GM12878 (cell line): ENCODE data around the gene SPOCD1. TPM values are rescaled to one million over a fixed set of nuclear protein-coding genes. Genes with fewer than 3 reads are reported as not detected.

ENCODE experiments used
- ATAC-seq: fragments of 200-7000 bp; cut with Tn5 transposase; 3 replicates; pipeline ENCODE4 v1.9.1; 2020; ENCODE audit warnings: mild to moderate bottlenecking, moderate library complexity
- BruUV-seq: library from RNA; stranded (reverse); fragments of 400-500 nt; replicated peaks from 2 replicates; lab custom pipeline; 2021; lab: Mats Ljungman, UMichigan
- CTCF ChIA-PET: fragments of 300-600 bp; sonication (Branson Sonifier 250); formaldehyde crosslinking; extraction: SDS; loops from one replicate; lab custom pipeline; 2021; ENCODE audit warnings: inconsistent platforms; lab: Yijun Ruan, JAX
- POLR2A ChIA-PET: fragments of 350-600 bp; formaldehyde crosslinking; extraction: SDS; loops from one replicate; lab custom pipeline; 2021; ENCODE audit warnings: inconsistent platforms; lab: Charles Lee
- RAD21 ChIA-PET: fragments of 300-600 bp; sonication (Branson Sonifier 250); formaldehyde crosslinking; loops from one replicate; lab custom pipeline; 2023; ENCODE audit warnings: antibody characterized with exemption; ENCODE audit not compliant: unreplicated experiment; lab: Charles Lee
- SMC1A ChIA-PET: fragments of 300-600 bp; sonication (Branson Sonifier 250); formaldehyde crosslinking; loops from one replicate; lab custom pipeline; 2023; ENCODE audit not compliant: unreplicated experiment, uncharacterized antibody; lab: Charles Lee
- DNase-seq: peaks from one replicate; pipeline ENCODE4 v3.0.0-alpha.2; 2011; ENCODE audit warnings: low read depth, low spot score
- FAIRE-seq: peaks from 3 replicates; lab custom pipeline; 2011; peaks lifted over from hg19 to GRCh38; lab: Jason Lieb, UNC
- H2AFZ ChIP-seq: 2 replicates; pipeline ENCODE4 v1.6.0; 2011; ENCODE audit warnings: low read depth, low read length, control low read depth; ENCODE audit not compliant: control insufficient read depth
- H3K27ac ChIP-seq: 2 replicates; pipeline ENCODE4 v1.5.1; 2011; ENCODE audit warnings: control low read depth; ENCODE audit not compliant: control insufficient read depth, insufficient read depth
- H3K27me3 ChIP-seq, 2 experiments: replicated peaks in 1 of 2; 2 replicates each; pipeline versions ENCODE4 v1.6.0 to v1.6.1; 2011; ENCODE audit warnings: low read length in 1 of 2; ENCODE audit not compliant: control insufficient read depth in 2 of 2, insufficient read depth in 2 of 2
- H3K36me3 ChIP-seq, 2 experiments: 2 replicates each; pipeline ENCODE4 v1.5.1; 2011; ENCODE audit warnings: low read length in 1 of 2; ENCODE audit not compliant: control insufficient read depth in 2 of 2, insufficient read depth in 2 of 2
- H3K4me1 ChIP-seq: 2 replicates; pipeline ENCODE4 v1.6.1; 2011; ENCODE audit warnings: mild to moderate bottlenecking, low read length, moderate library complexity, mixed read lengths; ENCODE audit not compliant: control insufficient read depth, insufficient read depth
- H3K4me2 ChIP-seq: 2 replicates; pipeline ENCODE4 v1.6.0; 2011; ENCODE audit warnings: control low read depth; ENCODE audit not compliant: control insufficient read depth, insufficient read depth
- H3K4me3 ChIP-seq: fragments of 200-600 bp; sonication (generic); 2 replicates; pipeline ENCODE4 v1.5.1; 2016
- H3K79me2 ChIP-seq: 2 replicates; pipeline ENCODE4 v1.6.0; 2011; ENCODE audit warnings: low read length; ENCODE audit not compliant: control insufficient read depth, insufficient read depth
- H3K9ac ChIP-seq: 2 replicates; pipeline ENCODE4 v1.8.0; 2011; ENCODE audit warnings: low read length, control low read depth, mixed read lengths; ENCODE audit not compliant: control insufficient read depth, insufficient read depth
- H3K9me3 ChIP-seq: replicated peaks from 3 replicates; pipeline ENCODE4 v1.5.1; 2011; ENCODE audit warnings: mild to moderate bottlenecking, low read length; ENCODE audit not compliant: control insufficient read depth, insufficient read depth
- H4K20me1 ChIP-seq: 2 replicates; pipeline ENCODE4 v1.6.0; 2011; ENCODE audit not compliant: control insufficient read depth, insufficient read depth
- CBFB ChIP-seq: IDR thresholded peaks from 2 replicates; pipeline ENCODE4 v1.6.1; 2016; ENCODE audit warnings: antibody characterized with exemption, low read depth
- EP300 ChIP-seq, 2 experiments: fragments of 150-350 bp in 1 of 2; IDR thresholded peaks; 2 replicates each; pipeline ENCODE4 v1.6.1; 2011 to 2012; ENCODE audit warnings: low read depth in 2 of 2, low read length in 2 of 2, borderline replicate concordance in 1 of 2, improper control_type of control experiment in 1 of 2, inconsistent platforms in 1 of 2; ENCODE audit not compliant: control insufficient read depth in 1 of 2
- JUNB ChIP-seq: IDR thresholded peaks from 2 replicates; pipeline ENCODE4 v1.6.1; 2016; ENCODE audit warnings: antibody characterized with exemption, mild to moderate bottlenecking
- KDM1A ChIP-seq: fragments of 200-600 bp; sonication (generic); IDR thresholded peaks from 2 replicates; pipeline ENCODE4 v1.6.1; 2016; ENCODE audit warnings: borderline replicate concordance
- RELB ChIP-seq: fragments of 450-650 bp; IDR thresholded peaks from 2 replicates; pipeline ENCODE4 v1.6.1; 2017; ENCODE audit warnings: low read depth, mild to moderate bottlenecking, moderate library complexity
- STAT3 ChIP-seq: IDR thresholded peaks from 2 replicates; pipeline ENCODE4 v1.6.1; 2011; ENCODE audit warnings: low read depth, low read length, improper control_type of control experiment
- ZZZ3 ChIP-seq: IDR thresholded peaks from 2 replicates; pipeline ENCODE4 v1.6.1; 2011; ENCODE audit warnings: low read depth; ENCODE audit not compliant: control insufficient read depth, insufficient read length
- WGBS: methylation state at CpG from one replicate; pipeline ENCODE4 v1.1.6; 2016; ENCODE audit warnings: low lambda C conversion rate; ENCODE audit not compliant: insufficient replicate concordance, insufficient coverage; ENCODE audit errors: missing lambda C conversion rate; 5-methylcytosine and 5-hydroxymethylcytosine counted together
- in situ Hi-C: fragments of 300-500 bp; cut with MboI; formaldehyde crosslinking; loops from 9 replicates; pipeline ENCODE4 v1.14.3; 2018; ENCODE audit warnings: mixed read lengths
- intact Hi-C: fragments of 100-400 bp; cut with micrococcal nuclease; formaldehyde crosslinking; loops from one replicate; pipeline ENCODE4 v1.14.2; 2022; ENCODE audit not compliant: unreplicated experiment
- polyA plus RNA-seq, 11 experiments: library from polyadenylated mRNA; depleted of rRNA in 4 of 11; unstranded in 6 of 11; stranded (reverse) in 5 of 11; fragments of >200 nt; fragmentation: Nextera tagmentation in 4 of 11; fragmentation: Illumina TruSeq in 1 of 11; extraction: Ambion mirVana in 4 of 11; extraction: Trizol in 1 of 11; gene quantifications; 1 replicate in 1 of 11; 2 replicates in 10 of 11; pipeline versions ENCODE4 v1.2.1 to v1.2.3, GENCODE V29; 2011 to 2016; ENCODE audit warnings: inconsistent platforms in 2 of 11, missing spikeins in 2 of 11, low read depth in 1 of 11
- total RNA-seq, 4 experiments: library from RNA; depleted of rRNA in 3 of 4; stranded (reverse); fragments of >200 nt in 3 of 4; fragmentation: Illumina TruSeq in 1 of 4; extraction: Trizol in 1 of 4; gene quantifications; 2 replicates each; pipeline versions ENCODE4 v1.2.1 to v1.2.3, GENCODE V29; 2013 to 2021
- TF ChIP-seq, protein P1 (sequence below): fragments of 450-650 bp; IDR thresholded peaks from 2 replicates; pipeline ENCODE4 v1.6.1; 2017; ENCODE audit warnings: antibody characterized with exemption, mild to moderate bottlenecking, moderate library complexity

The SPOCD1 gene
- total and polyA plus RNA-seq, 10 of the 15 experiments (the other 5 are each of a cell fraction or from before 2014, with no cell fraction given): 0.02 to 0.65 (median 0.13) TPM; not detected in 4

GRCh38 chr1:31757204-31757679, 58.6 kb downstream of the SPOCD1 start (continued):
- TF ChIP-seq ZZZ3 (no peak), STAT3 (no peak)

- no peaks in the 10 kb centered on the region for H3K9me3 ChIP-seq
- H3K79me2 ChIP-seq: no peaks in the 10 kb centered on the region
- no peak overlapping the region for H2AFZ ChIP-seq
- H3K36me3 ChIP-seq: no peaks in the 10 kb centered on the region
- ChIA-PET CTCF (no interaction called here), SMC1A (no interaction called here), POLR2A (no interaction called here), RAD21 (no interaction called here)
- intact Hi-C loops: no loop called here
- no peak overlapping the region for H3K4me2 ChIP-seq
- H4K20me1 ChIP-seq: no peaks in the 10 kb centered on the region
- 0 out of 2 replicates have a peak, but pooled peaks cover 7% of the 10 kb centered on the region for H3K4me1 ChIP-seq
- 41% methylated on average over 13 of the region's 13 CpGs for WGBS
- no peak for FAIRE-seq
- BruUV-seq: no TSS peak
- H3K9ac ChIP-seq: no peak overlapping the region
- no peak for DNase-seq
- in situ Hi-C loops: no loop called here
- peaks cover 4 to 11% of the 10 kb centered on the region in 2 experiments for H3K27me3 ChIP-seq
- ATAC-seq: no peak
- H3K27ac ChIP-seq: no peak overlapping the region
- no peak overlapping the region for H3K4me3 ChIP-seq
- TF ChIP-seq, protein P1, sequence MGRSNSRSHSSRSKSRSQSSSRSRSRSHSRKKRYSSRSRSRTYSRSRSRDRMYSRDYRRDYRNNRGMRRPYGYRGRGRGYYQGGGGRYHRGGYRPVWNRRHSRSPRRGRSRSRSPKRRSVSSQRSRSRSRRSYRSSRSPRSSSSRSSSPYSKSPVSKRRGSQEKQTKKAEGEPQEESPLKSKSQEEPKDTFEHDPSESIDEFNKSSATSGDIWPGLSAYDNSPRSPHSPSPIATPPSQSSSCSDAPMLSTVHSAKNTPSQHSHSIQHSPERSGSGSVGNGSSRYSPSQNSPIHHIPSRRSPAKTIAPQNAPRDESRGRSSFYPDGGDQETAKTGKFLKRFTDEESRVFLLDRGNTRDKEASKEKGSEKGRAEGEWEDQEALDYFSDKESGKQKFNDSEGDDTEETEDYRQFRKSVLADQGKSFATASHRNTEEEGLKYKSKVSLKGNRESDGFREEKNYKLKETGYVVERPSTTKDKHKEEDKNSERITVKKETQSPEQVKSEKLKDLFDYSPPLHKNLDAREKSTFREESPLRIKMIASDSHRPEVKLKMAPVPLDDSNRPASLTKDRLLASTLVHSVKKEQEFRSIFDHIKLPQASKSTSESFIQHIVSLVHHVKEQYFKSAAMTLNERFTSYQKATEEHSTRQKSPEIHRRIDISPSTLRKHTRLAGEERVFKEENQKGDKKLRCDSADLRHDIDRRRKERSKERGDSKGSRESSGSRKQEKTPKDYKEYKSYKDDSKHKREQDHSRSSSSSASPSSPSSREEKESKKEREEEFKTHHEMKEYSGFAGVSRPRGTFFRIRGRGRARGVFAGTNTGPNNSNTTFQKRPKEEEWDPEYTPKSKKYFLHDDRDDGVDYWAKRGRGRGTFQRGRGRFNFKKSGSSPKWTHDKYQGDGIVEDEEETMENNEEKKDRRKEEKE: no peak
- TF ChIP-seq JUNB (no peak), RELB (no peak), EP300 (IDR thresholded peaks at IDR 0.05; ENCODE audit: borderline replicate concordance in 1 of 2, control insufficient read depth in 1 of 2, low read depth in 2 of 2, low read length in 2 of 2) (no peak), KDM1A (no peak), CBFB (no peak)
- TF ChIP-seq, all 136 proteins: peak for 0
Measured at GRCh38 chr1:31756578-31756977, 59.2 kb downstream of the SPOCD1 start.
